ENCODE results near the gene LRMDA.

GRCh38 chr10:76206797-76207352 is 775.5 kb downstream of the LRMDA start:
- TF ChIP-seq POLR2A (IDR thresholded peaks at IDR 0.05; ENCODE audit: control extremely low read depth in 1 of 2, low read depth in 2 of 2, low read length in 2 of 2) (no peak), CTCF (IDR thresholded peaks at IDR 0.05; ENCODE audit: control extremely low read depth in 1 of 3, insufficient read depth in 1 of 3, low read depth in 1 of 3, low read length in 3 of 3) (no peak), NRF1 (IDR thresholded peaks at IDR 0.05; ENCODE audit: low read depth, low read length) (no peak), ATF3 (IDR thresholded peaks at IDR 0.05; ENCODE audit: insufficient read depth, low read depth, low read length) (no peak), USF2 (IDR thresholded peaks at IDR 0.05; ENCODE audit: low read length) (no peak)
